Duodenal mucosa (tissue), 2 donors: ENCODE results near the gene BCAP31.
"Not testable (repeated sequence)": the region's sequence is repeated elsewhere in the genome, so short reads cannot be mapped to it uniquely, and the experiment has no call there.

Source experiments
- H3K27ac ChIP-seq: one replicate; pipeline ENCODE4 v1.7.0; 2013; ENCODE audit warnings: low read depth, low read length
- H3K27me3 ChIP-seq, 2 donors: one replicate each; pipeline ENCODE4 v1.7.0; 2013; ENCODE audit warnings: low read length in 2 of 2, control low read depth in 1 of 2; ENCODE audit not compliant: insufficient read depth in 2 of 2, control insufficient read depth in 1 of 2
- H3K36me3 ChIP-seq, 2 donors: one replicate each; pipeline ENCODE4 v1.7.0; 2013; ENCODE audit warnings: low read length in 2 of 2, control low read depth in 1 of 2; ENCODE audit not compliant: insufficient read depth in 2 of 2, control insufficient read depth in 1 of 2
- H3K4me1 ChIP-seq, 2 donors: one replicate each; pipeline ENCODE4 v1.7.0; 2013; ENCODE audit warnings: low read length in 2 of 2, control low read depth in 1 of 2; ENCODE audit not compliant: insufficient read depth in 2 of 2, control insufficient read depth in 1 of 2
- H3K4me3 ChIP-seq, 2 donors: one replicate each; pipeline ENCODE4 v1.7.0; 2013; ENCODE audit warnings: low read length in 2 of 2, low read depth in 1 of 2
- H3K9ac ChIP-seq, 2 donors: one replicate each; pipeline ENCODE4 v1.7.0; 2013; ENCODE audit warnings: low read length in 2 of 2, low read depth in 1 of 2
- H3K9me3 ChIP-seq, 2 donors: one replicate each; pipeline ENCODE4 v1.7.0; 2013; ENCODE audit warnings: low read length in 2 of 2, control low read depth in 1 of 2; ENCODE audit not compliant: control insufficient read depth in 1 of 2

Gene BCAP31

DNA sequence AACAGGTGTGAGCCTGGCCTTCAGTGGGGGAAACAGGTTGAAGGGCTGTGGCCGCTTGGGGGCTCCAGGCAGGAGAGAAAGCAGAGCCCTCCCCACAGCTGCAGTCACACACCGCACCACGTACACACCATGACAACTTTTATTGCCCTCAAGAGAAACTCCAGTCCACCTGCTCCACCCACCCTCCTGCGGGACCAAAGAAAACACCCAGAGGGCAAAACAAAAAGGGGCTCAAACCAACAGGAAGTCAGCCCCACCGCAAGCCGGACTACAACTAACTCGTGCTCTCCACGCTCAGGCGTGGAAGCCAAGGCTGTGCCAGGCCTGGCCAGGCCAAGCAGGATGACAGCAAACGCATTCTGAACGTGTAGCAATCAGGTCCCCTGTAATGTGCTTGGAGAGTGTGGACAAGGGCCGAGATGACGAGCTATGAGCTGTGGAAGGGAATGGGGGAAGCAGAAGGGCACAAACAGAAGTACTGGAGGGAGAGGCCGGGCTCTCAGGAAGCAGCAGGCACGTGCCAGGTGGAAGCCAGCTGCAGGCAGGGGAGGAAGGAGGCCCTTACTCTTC is 23.7 kb downstream of the BCAP31 start:
- Histone ChIP-seq H3K4me3 (no peak overlapping the region), H3K9ac (peak overlapping the region in 1 of 2 donors; percentile 43), H3K27me3 (no peaks in the 10 kb centered on the region), H3K27ac (peak overlapping the region; percentile 61), H3K36me3 (peaks cover 2 to 28% of the 10 kb centered on the region in 2 donors), H3K4me1 (peaks cover 10 to 23% of the 10 kb centered on the region in 2 donors), H3K9me3 (no peaks in the 10 kb centered on the region)

DNA sequence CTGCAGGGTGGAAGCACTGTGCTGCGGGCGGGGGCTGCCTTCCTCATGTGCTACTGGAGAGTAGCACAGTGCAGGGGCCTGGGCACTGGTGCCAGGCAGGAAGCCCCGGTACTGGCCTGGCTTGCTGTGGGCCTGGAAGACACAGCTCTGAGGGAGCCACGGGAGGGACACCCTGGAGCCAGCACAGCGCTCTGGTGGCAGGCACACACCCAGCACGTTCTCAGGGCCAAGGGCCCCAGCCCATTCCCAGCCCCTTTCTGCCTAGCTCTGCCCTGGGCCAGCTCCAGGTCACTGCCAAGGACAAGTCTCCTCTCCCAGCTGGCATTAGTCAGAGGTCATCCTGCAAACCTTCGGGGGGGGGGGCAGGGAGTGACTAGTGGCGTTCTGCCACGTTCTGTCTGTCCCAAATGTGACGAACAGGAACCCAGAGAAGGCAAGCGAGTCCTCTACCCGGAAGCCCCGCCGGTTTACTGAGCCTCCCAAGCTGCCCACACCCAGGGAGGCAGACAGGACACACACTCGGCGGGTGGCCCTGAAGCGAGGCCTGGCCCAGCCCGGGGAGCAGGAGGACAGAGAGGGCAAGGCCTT is 24.3 kb downstream of the BCAP31 start:
- not testable (repeated sequence) for H3K9me3 ChIP-seq, H3K4me3 ChIP-seq, H3K27me3 ChIP-seq
- peaks cover 2 to 28% of the 10 kb centered on the region in 2 donors for H3K36me3 ChIP-seq
- peaks cover 10 to 23% of the 10 kb centered on the region in 2 donors for H3K4me1 ChIP-seq
- peak overlapping the region in 1 of 2 donors; percentile 43 for H3K9ac ChIP-seq
- peak overlapping the region; percentile 88 for H3K27ac ChIP-seq

DNA sequence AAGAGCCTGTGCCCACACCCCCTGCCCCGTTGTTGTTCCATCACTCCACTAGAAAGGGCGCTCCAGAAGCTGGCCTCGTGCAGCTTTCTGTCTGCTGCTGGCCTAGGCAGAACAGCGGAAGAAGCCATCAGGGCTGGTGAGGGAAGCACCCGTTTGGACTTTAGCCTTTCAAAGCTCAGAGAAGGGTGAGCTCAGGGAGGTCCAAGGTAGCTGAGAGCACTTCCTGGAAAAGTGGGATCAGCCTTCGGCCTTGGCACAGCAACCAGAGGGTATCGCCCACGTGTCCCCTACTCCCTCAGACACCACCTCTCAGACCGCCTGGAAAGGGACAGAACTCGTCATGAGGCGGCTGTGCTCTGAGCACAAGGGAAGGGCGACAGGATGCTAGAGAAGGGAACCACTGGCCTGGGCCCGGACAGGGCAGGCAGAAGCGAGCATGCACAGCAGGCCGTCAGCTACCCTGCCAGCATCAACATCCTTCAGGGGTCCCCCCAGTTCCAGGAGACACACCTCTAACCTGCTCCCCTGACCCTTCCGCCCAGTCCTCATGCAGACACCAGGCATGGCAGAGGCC is 24.9 kb downstream of the BCAP31 start:
- peak overlapping the region; percentile 88 for H3K27ac ChIP-seq
- not testable (repeated sequence) for H3K9me3 ChIP-seq, H3K27me3 ChIP-seq, H3K4me3 ChIP-seq
- H3K9ac ChIP-seq: peak overlapping the region in 1 of 2 donors; percentile 43
- peaks cover 2 to 22% of the 10 kb centered on the region in 2 donors for H3K36me3 ChIP-seq
- peaks cover 10 to 23% of the 10 kb centered on the region in 2 donors for H3K4me1 ChIP-seq

DNA sequence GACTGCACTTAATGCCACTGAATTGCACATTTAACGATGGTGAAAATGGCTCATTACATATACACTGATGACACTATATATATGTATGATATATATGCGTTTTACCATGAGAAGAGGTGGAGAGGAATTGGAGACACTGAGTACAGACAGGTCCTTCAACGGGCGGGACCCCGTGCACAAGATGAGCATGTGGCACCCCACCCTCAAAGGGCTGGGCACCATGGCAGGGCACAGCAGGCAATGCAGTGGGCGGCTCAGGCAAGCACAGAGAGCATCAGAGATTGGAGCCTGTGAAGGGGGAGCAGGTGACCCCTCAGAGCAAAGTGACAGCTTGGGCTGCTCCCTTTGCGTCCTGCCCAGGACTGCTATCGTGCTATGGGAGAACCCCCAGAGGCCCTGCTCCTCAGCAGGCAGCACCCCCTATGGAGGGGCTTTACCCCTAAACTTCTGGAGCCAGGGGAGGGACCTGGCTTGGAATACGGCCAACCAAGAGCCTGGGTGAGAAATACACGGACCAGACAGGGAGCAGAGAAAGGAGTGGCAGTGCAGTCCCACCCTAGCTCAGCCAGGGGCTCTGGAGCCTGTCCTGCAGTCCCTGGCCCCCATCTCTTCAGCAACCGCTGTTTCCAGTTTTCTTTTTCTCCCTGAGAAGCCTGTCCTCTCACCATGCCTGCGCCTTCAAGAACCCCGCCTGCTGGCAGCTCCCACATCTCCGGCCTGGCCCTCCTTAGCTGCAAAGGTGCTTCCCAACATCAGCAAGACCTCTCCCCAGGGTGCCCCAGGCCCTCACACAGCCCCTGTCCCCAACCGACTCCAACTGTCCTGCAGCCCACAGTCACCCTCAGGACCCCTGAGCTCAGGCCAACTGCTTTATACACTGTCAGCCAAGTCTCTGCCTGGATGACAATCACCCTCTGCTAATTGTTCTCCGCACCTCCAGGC is 26.0 kb downstream of the BCAP31 start:
- H3K9me3 ChIP-seq: no peaks in the 10 kb centered on the region
- no peak overlapping the region for H3K27ac ChIP-seq
- H3K27me3 ChIP-seq: no peaks in the 10 kb centered on the region
- H3K9ac ChIP-seq: no peak overlapping the region
- H3K4me1 ChIP-seq: peaks cover 10 to 16% of the 10 kb centered on the region in 2 donors
- no peak overlapping the region for H3K4me3 ChIP-seq
- H3K36me3 ChIP-seq: peaks cover 0 to 17% of the 10 kb centered on the region in 2 donors

DNA sequence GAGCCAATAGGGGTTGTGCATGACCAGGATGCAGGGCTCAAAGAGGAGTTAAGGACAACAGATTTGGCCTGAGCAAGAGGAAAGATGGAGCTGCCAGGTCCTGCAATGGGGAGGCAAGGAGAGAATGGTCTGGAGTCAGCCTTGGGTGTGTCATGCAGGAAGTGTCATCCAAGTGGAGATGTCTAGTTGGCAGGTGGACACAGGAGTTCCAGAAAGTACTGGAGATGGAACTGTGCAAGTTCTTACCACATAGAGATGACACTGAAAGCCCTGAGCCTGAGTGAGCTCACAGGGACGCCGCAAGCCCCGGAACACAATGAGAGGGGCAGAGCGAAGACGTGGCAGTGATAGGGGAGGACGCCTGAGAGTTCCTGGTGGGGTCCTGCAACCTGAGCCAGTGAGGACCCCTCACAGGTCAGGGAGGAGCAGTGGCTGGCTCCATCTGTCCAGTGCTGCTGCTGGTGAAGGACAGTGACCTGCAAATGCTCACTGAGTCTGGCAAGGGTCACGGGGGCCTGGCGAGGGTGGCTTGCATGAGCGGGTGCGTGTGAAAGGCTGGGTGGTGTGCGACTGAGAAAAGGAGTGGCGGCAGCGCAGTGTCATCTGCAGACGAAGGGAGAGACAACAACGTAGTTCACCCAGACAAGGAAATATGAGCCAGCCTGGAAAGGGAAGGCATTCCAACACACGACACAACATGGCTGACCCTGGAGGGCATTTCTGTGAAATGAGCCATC is 27.0 kb downstream of the BCAP31 start:
- not testable (repeated sequence) for H3K27ac ChIP-seq, H3K4me3 ChIP-seq, H3K9ac ChIP-seq, H3K9me3 ChIP-seq, H3K27me3 ChIP-seq
- peaks cover 10 to 11% of the 10 kb centered on the region in 2 donors for H3K4me1 ChIP-seq
- peaks cover 0 to 12% of the 10 kb centered on the region in 2 donors for H3K36me3 ChIP-seq

DNA sequence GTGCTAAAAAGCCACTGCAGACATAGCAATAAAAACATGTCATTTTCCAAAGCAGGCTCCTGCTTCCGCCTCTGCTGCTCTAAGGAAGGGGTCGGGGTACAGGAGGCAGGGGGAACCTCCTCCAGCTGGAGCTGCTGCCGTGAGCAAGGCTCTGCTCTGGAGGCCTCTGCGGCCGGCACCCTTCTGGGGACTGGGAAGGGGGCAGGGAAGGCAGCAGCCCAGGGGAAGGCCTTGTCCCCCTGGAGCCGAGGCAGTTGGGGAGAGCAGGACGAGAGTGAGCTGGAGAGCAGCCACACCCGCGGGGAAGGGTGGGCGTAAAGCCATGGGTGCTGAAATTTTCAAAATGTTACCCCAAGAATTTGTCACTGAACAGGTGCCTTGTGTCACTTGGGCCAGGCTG is 27.6 kb downstream of the BCAP31 start:
- H3K4me1 ChIP-seq: peaks cover 10 to 11% of the 10 kb centered on the region in 2 donors
- not testable (repeated sequence) for H3K4me3 ChIP-seq, H3K9me3 ChIP-seq, H3K27ac ChIP-seq, H3K9ac ChIP-seq, H3K36me3 ChIP-seq, H3K27me3 ChIP-seq

DNA sequence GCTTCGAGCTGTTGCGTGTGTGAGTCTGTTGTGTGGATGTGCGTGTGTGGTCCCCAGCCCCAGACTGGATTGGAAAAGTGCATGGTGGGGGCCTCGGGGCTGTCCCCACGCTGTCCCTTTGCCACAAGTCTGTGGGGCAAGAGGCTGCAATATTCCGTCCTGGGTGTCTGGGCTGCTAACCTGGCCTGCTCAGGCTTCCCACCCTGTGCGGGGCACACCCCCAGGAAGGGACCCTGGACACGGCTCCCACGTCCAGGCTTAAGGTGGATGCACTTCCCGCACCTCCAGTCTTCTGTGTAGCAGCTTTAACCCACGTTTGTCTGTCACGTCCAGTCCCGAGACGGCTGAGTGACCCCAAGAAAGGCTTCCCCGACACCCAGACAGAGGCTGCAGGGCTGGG is 28.1 kb downstream of the BCAP31 start:
- Histone ChIP-seq H3K4me1 (peaks cover 10 to 11% of the 10 kb centered on the region in 2 donors), H3K9ac (no peak overlapping the region), H3K36me3 (peaks cover 0 to 6% of the 10 kb centered on the region in 2 donors), H3K27me3 (no peaks in the 10 kb centered on the region), H3K9me3 (no peaks in the 10 kb centered on the region), H3K27ac (no peak overlapping the region), H3K4me3 (no peak overlapping the region)

DNA sequence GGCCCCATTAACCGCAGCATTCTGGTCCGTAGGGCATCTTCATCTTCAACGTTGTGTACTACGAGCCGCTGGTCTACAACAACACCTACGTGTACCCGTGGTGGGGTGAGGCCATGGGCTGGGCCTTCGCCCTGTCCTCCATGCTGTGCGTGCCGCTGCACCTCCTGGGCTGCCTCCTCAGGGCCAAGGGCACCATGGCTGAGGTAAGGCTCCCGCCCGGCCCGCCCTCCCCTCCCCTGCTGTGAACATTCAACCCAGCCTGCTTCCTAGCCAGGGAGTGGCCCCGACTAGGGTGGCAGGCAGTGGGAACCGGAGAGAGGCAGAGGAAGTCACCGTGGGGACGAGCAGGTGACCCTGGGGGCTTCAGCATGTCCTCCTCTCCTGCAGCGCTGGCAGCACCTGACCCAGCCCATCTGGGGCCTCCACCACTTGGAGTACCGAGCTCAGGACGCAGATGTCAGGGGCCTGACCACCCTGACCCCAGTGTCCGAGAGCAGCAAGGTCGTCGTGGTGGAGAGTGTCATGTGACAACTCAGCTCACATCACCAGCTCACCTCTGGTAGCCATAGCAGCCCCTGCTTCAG is 29.4 kb downstream of the BCAP31 start:
- Histone ChIP-seq H3K9ac (no peak overlapping the region), H3K27ac (no peak overlapping the region), H3K9me3 (no peaks in the 10 kb centered on the region), H3K4me1 (peaks cover 3% of the 10 kb centered on the region in 2 donors), H3K36me3 (peaks cover 0 to 3% of the 10 kb centered on the region in 2 donors), H3K27me3 (no peaks in the 10 kb centered on the region), H3K4me3 (no peak overlapping the region)

DNA sequence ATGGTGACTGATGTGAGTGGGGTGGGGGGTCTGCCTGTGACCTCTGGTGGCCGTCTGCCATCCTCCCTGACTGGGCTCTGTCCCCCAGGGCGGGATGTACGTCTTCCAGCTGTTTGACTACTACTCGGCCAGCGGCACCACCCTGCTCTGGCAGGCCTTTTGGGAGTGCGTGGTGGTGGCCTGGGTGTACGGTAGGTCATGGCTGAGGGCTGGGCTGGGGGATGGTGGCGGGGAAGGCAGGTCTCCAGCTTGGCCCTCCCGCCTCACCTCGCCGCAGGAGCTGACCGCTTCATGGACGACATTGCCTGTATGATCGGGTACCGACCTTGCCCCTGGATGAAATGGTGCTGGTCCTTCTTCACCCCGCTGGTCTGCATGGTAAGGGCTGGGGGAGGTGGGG is 29.9 kb downstream of the BCAP31 start:
- H3K9ac ChIP-seq, H3K27me3 ChIP-seq, H3K27ac ChIP-seq, H3K4me3 ChIP-seq, H3K9me3 ChIP-seq, H3K36me3 ChIP-seq, H3K4me1 ChIP-seq: not testable (repeated sequence)
